GM19238 (cell line): ENCODE results near the gene ZBTB7C.

Experiments
- DNase-seq: peaks from one replicate; pipeline ENCODE4 v3.0.0; 2011; ENCODE audit warnings: low spot score; ENCODE audit not compliant: insufficient read length

Gene ZBTB7C

GRCh38 chr18:48004577-48004976 is 404.6 kb downstream of the ZBTB7C start:
- no peak for DNase-seq

GRCh38 chr18:48003426-48004349 is 405.5 kb downstream of the ZBTB7C start:
- no peak for DNase-seq

- DNase-seq, result no peak
These were observed 406.2 kb downstream of the ZBTB7C start for GRCh38 chr18:48002933-48003365.

- no peak for DNase-seq
These were observed 408.5 kb downstream of the ZBTB7C start for GRCh38 chr18:48000701-48001100.

- DNase-seq, result no peak
These were observed 409.4 kb downstream of the ZBTB7C start for GRCh38 chr18:47999801-48000248.

GRCh38 chr18:47997338-47997780 is 411.8 kb downstream of the ZBTB7C start:
- DNase-seq, result no peak

GRCh38 chr18:47996091-47996541 is 413.1 kb downstream of the ZBTB7C start:
- no peak for DNase-seq

GRCh38 chr18:47995654-47996053 is 413.5 kb downstream of the ZBTB7C start:
- DNase-seq, result no peak

GRCh38 chr18:47993409-47993808 is 415.8 kb downstream of the ZBTB7C start:
- DNase-seq, result no peak

- no peak for DNase-seq
These were observed 416.2 kb downstream of the ZBTB7C start for GRCh38 chr18:47992976-47993375.

GRCh38 chr18:47992266-47992665 is 416.9 kb downstream of the ZBTB7C start:
- no peak for DNase-seq

GRCh38 chr18:47990981-47991380 is 418.2 kb downstream of the ZBTB7C start:
- DNase-seq, result no peak

GRCh38 chr18:47987388-47987699 is 421.8 kb downstream of the ZBTB7C start:
- no peak for DNase-seq

GRCh38 chr18:47986620-47987387 is 422.4 kb downstream of the ZBTB7C start:
- no peak for DNase-seq

GRCh38 chr18:47985866-47986265 is 423.3 kb downstream of the ZBTB7C start:
- no peak for DNase-seq

GRCh38 chr18:47984991-47985390 is 424.2 kb downstream of the ZBTB7C start:
- no peak for DNase-seq

GRCh38 chr18:47983946-47984345 is 425.2 kb downstream of the ZBTB7C start:
- DNase-seq, result no peak

GRCh38 chr18:47983055-47983454 is 426.1 kb downstream of the ZBTB7C start:
- no peak for DNase-seq

GRCh38 chr18:47981830-47982229 is 427.4 kb downstream of the ZBTB7C start:
- no peak for DNase-seq

GRCh38 chr18:47981320-47981719 is 427.9 kb downstream of the ZBTB7C start:
- no peak for DNase-seq

GRCh38 chr18:47979611-47980200 is 429.5 kb downstream of the ZBTB7C start:
- DNase-seq, result no peak

- no peak for DNase-seq
These were observed 430.6 kb downstream of the ZBTB7C start for GRCh38 chr18:47978603-47979002.
